Activated CD4-positive, alpha-beta T cell treated with anti-CD3 and anti-CD28 coated beads, Interleukin-2, amount 50 U/mL, for 16 hours (primary cell): ENCODE data around the gene NYAP1.
A peak's percentile ranks its signal among the peaks of the same experiment; 100 is the strongest.
"Not testable (repeated sequence)": the region's sequence is repeated elsewhere in the genome, so short reads cannot be mapped to it uniquely, and the experiment has no call there.

ENCODE experiments used
- DNase-seq: peaks from one replicate; pipeline ENCODE4 v3.0.0-alpha.2; 2020

Gene NYAP1

DNA sequence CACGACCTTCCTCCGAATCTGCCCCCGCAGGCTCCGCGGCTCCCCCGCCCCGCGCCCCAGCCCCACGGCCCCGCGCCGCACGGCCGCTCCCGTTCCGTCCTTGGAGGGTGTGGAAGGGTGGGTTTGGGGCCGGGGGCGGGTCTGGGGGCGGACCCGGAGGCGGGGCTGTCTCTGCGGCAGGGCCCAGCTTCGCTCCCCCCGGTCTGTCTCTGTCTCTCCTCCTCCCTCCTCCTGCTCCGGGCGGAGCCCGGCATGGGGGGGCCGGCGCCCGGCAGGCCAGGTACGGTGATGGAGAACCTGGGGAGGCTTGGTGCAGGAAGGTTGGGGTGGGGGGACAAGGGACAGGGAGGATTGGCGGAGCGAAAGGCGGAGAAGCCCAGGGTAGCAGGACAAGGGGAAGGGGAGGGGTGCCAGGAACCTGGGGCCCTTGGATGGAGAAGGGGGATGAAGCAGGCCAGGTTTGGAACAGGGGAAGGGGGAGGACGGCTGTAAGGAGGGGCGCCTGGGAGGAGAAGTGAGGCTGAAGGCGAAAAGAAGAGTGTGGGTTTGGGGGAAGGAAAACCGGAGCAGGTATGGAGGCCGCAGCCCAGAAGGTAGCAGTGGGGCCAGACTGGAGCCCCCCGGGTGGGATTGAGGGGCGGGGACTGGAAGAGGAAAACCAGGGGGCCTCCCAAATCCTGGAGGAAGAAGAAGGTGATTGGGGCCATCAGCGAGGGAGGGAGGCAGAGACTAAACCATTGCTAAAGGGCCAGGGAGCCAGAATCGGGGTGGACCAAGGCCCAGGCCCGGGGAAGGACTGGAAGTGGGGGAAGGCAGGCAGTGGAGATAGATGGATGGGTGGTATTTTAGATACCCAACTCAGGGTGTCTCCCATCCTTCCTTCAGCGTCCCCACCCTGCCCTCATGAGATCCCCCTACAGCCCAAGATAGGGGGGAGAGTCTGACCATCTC is at the start of gene NYAP1:
Gene NYAP1 (plus strand): TSS at position 206 of the 951 bp plus-strand sequence. CDS start 1,385 bp downstream, outside the sequence.
- DNase-seq: peak; percentile 35

DNA sequence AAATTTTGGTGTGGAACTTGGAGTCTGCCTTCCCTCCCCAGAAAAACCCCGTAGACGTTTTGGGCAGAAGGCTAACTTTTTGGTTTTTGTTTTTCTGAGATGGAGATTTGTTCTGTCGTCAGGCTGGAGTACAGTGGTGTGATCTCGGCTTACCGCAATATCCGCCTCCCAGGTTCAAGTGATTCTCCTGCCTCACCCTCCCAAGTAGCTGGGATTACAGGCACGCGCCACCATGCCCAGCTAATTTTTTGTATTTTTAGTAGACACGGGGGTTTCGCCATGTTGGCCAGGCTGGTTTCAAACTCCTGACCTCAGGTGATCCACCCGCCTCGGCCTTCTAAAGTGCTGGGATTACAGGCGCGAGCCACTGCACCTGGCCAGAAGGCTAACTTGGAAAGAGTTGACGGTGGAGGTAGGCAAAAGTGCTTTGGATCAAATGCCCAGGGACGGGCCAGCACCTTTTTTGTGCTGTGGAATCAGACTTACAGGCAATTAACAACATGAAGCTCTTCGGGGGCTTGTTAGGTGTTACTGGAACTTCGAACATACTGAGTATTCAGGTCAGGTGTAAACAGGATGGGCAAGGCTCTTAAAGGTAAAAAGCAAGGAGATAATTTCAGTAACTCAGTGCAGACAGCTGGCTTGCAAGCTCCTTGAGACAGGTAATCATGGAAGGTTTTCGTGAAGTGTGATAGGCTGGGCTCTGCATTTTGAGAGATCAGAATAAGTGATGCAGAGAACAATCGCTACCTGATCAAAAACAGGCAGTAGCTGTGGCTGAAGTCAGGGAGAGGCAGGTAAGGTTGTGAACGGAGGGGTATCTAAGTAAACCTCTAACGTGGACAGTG is 49.2 kb upstream of the NYAP1 start:
- no peak for DNase-seq

DNA sequence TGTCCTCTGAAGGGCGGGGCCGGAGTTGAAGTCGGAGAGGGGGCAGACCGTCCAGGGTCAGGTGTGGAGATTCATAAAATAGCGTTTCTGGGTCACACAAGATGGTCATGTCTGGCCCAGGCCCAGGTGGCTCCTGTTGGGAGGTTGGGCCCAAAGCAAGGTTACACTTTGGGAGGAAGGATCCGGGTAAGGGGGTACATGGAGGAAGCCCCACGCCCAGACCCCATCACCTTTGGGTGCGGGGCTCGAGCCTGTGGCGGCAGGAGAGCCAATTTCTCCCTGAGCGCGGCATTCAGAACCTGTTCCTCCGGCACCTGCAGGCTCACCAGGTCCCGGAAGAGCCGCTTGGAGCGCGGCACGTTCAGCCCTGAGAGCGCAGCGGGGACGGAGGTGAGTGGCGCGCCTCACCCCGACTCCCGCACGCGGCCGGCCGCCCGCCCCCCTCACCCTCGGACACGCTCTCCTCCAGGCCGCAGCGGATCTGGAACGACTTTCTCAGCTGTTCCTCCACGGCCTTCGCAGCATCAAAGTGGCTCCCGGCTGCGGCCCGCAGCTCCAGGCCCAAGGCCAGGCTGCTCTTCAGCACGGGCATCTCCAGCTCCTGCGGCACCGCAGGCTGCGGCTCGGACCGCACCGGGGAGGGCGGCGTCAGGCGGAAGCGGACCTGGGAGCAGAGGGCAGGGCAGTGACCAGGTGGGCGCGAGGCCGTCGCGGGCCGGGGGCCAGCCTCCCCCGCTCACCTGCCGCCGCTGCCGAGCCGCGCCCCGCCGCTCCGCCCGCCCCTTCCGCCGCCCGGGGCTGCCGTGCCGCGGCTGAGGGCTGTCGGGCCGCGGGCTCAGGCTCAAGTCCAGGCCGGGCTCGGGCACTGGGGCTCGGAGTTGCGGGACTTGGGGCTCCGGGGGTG is 48.1 kb upstream of the NYAP1 start:
- peak; percentile 42 for DNase-seq

DNA sequence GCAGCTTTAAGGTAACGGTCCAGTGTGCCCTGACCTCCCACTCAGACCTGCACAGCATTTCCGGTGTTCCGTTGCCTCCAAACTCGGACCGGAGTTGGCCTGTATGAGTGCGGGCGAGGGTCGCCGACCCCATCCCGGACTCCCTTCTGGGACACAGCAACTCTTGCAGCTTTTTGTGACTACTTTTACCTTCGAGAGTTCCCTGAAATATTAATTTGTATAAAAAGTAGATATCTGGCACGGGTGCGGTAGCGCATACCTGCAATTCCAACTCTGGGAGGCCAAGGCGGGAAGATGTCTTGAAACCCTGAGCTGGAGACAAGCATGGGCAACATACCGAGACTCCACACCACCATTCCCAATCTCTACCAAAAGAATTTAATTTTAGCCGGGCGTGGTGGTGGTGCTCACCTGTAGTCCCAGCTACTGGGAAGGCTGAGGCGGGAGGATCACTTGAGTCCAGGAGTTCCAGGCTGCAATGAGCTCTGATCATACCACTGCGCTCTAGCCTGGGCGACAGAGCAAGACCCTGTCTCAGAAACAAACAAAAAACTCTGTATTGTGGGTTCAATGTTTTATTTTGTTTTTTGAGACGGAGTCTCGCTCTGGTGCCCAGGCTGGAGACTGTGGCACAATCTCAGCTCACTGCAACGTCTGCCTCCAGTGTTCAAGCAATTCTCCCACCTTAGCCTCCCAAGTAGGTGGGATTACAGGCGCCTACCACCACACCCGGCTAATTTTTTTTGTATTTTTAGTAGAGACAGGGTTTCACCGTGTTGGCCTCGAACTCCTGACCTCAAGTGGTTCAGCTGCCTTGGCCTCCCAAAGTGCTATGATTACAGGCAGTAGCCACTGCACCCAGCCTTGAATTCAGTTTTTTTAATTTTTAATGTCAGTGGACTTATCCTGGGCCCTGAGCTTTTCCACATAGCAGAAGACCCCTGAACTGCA is 46.3 kb upstream of the NYAP1 start:
- DNase-seq: no peak

DNA sequence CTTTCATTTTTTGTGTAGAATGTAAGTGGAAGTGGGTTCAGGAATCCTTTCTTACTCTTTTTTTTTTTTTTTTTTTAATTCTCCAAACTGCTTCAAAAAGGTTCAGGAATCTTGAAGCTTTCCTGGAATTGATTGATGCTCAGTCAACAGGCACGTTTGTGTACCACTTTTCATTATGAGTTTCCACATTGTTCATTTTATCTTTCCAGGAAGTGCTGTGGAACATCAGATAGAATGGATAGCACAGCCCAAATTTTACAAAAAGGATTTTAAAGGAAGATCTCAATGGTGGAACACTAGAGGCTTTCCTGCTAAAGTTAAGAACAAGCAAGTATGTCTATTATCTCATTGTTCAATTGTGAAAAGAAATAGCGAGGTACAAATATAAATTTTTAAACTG is 45.6 kb upstream of the NYAP1 start:
- no peak for DNase-seq

DNA sequence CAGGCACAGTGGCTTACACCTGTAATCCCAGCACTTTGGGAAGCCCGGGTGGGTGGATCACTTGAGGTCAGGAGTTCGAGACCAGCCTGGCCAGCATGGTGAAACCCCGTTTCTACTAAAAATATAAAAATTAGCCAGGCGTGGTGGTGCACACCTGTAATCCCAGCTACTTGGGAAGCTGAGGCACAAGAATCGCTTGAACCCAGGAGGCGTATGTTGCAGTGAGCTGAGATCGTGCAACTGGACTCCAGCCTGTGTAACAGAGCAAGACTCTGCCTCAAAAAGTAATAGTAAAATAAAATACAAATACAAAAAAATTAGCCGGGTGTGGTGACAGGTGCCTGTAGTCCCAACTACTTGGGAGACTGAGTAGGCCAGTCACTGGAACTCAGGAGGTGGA is 45.0 kb upstream of the NYAP1 start:
- not testable (repeated sequence) for DNase-seq

DNA sequence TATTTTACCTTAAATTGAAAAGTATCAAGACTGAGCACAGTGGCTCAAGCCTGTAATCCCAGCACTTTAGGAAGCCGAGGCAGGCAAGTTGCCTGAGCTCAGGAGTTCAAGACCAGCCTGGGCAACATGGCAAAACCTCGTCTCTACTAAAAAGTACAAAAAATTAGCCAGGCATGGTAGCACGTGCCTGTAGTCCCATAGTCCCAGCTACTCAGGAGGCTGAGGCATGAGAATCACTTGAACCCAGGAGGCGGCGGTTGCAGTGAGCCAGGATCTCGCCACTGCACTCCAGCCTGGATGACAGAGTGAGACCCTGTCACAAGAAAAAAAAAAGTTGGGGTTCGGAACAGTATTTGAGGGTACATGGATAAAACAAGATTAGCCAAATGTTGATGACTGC is 44.5 kb upstream of the NYAP1 start:
- DNase-seq: not testable (repeated sequence)

DNA sequence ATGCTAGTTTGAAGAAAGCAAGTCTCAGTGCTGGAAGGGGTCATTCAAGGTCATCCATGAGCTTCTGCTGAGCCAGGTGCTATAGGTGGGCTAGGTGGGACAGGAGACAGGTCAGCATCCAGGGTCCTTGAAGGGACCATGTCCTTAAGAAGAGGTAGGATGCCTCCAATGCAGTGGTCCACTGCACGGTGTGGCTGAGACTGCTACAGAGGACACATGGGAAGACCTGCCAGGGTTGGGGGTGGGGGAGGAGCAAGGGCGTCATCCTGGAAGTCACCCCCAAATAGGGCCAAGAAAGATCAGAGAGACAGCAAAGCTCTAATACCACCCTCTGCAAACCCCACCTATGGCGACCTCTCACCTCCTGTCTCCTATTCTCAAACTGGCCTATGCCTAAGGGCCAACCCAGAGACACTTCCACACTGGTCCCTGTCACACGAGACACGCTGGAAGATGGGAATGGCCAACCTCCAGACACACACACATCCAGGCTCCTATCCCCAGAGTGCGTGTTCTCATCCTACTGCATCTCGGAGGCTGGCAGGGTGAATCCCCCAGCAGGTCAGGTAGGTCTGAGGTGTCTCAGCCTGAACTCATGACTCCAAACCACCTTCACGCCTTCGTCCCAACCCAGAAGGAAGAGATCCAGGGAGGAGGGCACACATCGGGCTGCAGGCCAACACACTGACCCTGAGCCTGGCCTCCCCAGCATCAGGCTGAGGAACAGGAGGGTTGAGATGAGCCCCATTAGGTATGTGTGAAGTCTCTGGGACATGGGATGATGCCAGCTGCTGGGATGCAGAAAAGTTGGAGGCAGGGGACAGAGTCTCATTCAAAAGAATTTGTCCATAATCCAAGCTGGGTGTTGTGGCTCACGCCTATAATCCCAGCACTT is 41.8 kb upstream of the NYAP1 start:
- DNase-seq: no peak

DNA sequence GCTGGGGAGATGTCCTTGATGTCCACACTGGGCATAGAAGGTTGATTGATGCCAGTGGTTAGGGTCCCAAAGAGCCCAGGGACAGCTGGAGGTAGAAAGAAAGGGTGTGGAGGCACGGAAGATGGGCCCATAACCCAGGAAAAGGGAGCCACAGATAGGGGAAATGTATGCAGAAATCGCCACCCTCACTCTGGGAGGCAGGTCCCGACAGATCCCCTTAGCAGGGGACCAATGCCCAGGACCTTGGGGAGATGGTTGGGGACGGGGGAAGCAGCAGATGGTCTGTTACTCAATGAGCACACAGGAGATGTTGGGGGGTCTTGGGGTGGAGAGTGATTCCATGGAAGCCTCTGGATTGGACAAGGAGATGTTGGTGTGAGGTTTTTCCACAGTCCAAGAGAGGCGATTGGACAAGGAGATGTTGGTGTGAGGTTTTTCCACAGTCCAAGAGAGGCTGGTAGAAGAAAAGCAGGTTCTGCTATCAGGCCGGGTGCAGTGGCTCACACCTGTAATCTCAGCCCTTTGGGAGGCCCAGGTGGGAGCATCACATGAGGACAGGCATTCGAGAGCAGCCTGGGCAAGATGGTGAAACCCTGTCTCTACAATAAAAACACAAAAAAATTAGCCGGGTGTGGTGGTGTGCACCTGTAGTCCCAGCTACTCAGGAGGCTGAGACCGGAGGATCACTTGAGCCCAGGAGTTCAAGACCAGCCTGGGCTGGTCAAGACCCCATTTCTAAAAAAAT is 40.5 kb upstream of the NYAP1 start:
- DNase-seq: no peak

DNA sequence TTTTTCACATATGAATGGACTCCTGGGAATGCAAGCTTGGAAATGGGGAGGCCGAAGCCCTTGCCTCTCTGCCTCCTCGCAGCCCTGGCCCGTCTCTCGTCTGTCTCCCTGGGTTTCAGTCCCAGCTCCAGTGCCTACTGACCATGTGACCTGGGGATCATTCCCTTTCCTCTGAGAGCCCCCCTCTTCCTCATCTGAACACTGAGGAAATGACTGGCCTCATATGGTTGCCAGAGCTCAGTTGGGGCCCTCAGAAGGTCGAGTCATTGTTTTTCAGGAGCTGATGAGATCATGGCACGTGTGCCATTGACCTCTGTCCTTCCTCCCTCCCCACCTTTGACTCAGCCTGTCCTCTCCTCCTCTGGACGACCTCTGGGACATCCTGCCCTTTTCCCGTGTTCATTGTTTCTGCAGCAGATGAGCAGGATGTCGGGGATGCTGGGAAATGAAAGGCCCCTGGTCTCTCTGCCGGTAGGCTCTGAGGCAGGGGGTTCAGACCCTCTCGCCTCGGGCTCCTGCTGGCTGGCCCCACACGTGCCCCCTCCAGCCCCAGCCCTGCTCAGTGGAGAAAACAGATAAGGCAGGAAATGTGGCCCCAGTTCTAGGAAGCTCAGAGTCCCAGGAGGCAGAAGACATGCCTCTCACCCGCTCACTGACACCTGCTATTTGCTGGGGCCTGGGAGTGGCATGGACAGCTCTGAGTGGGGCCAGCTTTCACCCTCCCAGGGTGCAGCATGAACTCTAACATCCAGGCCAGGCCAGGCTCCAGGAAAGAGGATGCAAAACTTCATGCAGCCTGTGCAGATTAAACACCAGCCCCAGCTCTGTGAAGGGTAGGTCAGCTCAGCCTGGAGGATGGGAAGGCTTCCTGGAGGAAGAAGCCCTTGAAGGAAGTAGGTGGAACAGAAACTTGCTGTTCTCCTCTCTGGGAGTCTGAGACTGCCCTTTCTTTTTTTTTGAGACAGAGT is 39.1 kb upstream of the NYAP1 start:
- DNase-seq: no peak

DNA sequence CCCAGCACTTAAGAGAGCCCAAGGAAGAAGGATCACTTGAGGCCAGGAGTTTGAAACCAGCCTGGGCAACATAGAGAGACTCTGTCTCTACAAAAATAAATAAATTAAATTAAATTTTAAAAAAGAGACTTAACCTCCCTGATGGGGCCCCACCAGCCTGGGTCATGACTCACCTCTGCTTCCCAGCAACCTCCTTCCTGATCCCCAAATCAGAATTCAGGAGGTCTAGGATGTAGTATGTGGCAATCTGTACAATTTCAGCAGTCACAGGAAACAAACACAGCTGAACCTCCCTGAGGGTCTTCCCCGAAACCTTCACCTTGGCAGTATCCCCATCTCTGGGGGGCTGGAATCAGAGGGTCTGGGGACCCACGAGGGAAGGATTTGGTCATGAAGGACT is 37.7 kb upstream of the NYAP1 start:
- DNase-seq: no peak

DNA sequence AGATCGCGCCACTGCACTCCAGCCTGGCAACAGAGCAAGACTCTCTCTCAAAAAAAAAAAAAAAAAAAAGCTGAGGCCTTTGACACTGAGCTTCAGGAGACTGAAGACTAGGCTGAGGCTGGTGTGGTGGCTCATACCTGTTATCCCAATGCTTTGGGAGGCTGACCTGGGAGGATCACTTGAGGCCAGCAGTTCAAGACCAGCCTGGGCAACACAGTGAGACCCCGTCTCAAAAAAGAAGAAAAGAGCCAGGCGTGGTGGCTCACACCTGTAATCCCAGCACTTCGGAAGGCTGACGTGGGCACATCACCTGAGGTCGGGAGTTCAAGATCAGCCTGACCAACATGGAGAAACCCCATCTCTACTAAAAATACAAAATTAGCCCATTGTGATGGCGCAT is 36.4 kb upstream of the NYAP1 start:
- DNase-seq: not testable (repeated sequence)

DNA sequence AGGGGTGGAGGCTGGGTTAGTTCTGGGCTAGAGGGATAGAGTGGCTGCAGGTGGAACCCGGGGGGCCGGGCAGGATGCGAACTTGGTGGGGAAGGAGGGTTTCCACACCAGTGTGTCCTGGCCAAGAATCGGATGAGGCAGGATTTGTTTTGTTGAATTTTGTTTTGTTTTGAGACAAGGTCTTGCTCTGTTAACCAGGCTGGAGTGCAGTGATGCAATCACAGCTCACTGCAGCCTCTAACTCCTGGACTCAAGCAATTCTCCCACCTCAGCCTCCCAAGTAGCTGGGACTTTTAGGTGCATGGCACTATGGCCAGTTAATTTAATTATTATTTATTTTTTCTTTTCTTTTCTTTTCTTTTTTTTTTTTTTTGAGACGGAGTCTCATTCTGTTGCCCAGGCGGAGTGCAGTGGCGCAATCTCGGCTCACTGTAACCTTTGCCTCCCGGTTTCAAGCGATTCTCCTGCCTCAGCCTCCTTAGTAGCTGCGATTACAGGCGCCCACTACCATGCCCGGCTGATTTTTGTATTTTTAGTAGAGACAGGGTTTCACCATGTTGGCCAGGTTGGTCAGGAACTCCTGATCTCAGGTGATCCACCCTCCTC is 34.4 kb upstream of the NYAP1 start:
- DNase-seq: no peak

DNA sequence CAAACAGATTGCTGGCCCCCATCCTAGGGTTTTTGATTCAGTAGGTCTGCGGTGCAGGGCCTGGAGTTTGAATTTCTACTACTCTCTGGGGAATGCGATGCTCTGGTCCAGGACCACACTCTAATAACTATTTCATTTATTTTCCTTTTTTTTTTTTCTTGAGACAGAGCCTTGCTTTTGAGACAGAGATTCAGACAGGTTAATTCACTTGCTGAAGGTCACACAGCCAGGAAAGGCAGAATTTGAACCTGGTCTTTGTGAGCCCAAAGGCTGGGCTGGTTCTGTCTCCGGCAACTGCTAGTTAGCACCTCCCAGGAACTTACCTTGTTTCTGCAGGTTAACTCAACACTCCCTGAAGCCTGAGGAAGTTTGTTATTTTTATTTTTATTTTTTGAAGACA is 31.2 kb upstream of the NYAP1 start:
- DNase-seq: no peak

DNA sequence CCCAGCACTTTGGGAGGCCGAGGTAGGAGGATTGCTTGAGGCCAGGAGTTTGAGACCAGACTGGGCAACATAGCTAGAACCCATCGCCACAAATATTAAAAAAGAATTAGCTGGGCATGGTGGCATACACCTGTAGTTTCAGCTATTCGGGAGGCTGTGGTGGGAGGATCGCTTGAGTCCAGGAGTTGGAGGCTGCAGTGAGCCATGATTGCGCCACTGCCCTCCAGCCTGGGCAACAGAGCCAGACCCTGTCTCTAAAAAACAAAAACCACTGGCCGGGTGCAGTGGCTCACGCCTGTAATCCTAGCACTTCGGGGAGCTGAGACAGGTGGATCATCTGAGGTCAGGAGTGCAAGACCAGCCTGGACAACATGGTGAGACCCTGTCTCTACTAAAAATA is 29.9 kb upstream of the NYAP1 start:
- not testable (repeated sequence) for DNase-seq

DNA sequence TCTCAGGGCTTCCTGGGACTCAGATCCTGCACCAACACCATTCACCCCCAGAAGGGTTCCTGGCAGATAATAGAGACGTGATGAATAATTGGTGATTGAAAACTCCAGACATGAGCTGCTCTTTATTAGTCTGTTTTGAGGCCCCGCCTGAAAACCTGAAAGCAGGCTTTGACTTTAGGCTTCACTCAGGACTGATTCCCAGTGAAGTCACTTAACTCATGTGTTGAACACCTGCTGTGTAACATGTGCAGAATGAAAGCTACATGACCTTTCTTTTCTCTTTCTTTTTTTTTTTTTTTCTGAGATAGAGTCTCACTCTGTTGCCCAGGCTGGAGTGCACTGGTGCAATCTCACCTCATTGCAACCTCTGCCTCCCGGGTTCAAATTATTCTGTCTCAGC is 28.5 kb upstream of the NYAP1 start:
- no peak for DNase-seq

DNA sequence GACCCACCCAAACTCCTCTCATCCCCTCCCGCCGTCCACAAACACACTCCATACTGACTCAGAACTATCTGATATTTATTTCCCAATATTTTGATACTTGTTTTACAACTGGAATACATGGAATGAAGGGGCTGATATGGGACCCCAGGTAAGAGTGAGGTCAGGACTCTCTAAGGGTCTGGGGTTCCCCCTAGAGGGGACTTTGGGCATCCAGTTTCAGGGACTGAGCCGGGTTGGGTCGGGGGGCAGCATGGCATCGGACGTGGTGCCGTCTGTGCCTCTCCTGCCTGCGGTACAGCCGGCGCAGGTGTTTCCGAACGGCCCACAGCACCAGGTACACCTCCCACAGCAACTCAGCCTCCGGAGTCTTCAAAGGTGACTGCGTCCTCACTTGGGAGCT is 27.2 kb upstream of the NYAP1 start:
- no peak for DNase-seq

DNA sequence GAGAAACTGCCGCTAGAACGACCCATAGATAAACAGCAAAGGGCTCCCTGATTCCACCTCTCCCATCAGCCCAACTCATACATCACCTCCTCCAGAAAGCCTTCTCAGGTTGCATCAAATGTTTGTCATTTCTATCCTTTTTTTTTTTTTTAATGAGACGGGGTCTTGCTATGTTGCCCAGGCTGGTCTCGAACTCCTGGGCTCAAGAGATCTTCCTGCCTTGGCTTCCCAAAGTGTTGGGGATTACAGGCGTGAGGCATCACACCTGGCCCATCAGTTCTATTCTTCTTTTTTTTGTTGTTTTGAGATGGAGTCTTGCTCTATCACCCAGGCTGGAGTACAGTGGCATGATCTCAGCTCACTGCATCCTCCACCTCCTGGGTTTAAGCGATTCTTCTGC is 26.7 kb upstream of the NYAP1 start:
- no peak for DNase-seq
